ENCODE data around the gene THBS2. TPM values are rescaled to one million over a fixed set of nuclear protein-coding genes. Genes with fewer than 3 reads are reported as not detected.
"Not testable (repeated sequence)": the region's sequence is repeated elsewhere in the genome, so short reads cannot be mapped to it uniquely, and the experiment has no call there.

Gene THBS2
- total RNA-seq, 2 experiments from 2014 or later = not detected

GRCh38 chr6:169288591-169288990, 34.9 kb upstream of the THBS2 start:
- H3K27ac Mint-ChIP-seq = no peak overlapping the region
- no peak for DNase-seq
- H3K9me3 Mint-ChIP-seq = no peaks in the 10 kb centered on the region

GRCh38 chr6:169287675-169288074, 34.0 kb upstream of the THBS2 start:
- Mint-ChIP-seq H3K27me3 (no peaks in the 10 kb centered on the region), H3K27ac (no peak overlapping the region), H3K4me1 (no peaks in the 10 kb centered on the region), H3K9me3 (no peaks in the 10 kb centered on the region), H3K36me3 (ENCODE audit: low read depth) (no peaks in the 10 kb centered on the region), H3K4me3 (no peak overlapping the region)
- CTCF ChIA-PET = no interaction called here
- DNase-seq = no peak
- POLR2A ChIA-PET = no interaction called here

More at GRCh38 chr6:169288591-169288990, 34.9 kb upstream of the THBS2 start:
- Mint-ChIP-seq H3K4me1 (no peaks in the 10 kb centered on the region), H3K4me3 (no peak overlapping the region), H3K27me3 (no peaks in the 10 kb centered on the region), H3K36me3 (ENCODE audit: low read depth) (no peaks in the 10 kb centered on the region)
- ChIA-PET CTCF (no interaction called here), POLR2A (no interaction called here)

DNA sequence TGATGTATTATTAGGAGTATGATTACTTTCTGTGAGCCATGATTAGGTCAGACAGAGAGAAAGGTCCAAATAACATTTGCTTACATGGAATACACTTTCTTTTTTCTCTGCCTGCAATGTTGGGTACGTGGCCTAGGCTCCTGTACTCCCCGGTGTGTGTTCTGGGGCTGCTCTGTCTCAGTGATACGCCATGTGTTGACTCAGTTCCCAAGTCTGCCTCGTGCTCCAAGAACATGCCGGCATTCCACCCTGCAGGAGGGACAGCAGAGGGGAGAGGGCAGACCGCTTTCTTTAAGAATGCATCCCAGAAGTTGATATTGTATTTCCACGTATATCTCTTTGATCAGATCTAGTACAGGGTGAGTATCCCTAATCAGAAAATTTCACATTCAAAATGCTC, 33.3 kb upstream of the THBS2 start:
- DNase-seq = no peak
- Mint-ChIP-seq H3K4me3 (no peak overlapping the region), H3K36me3 (ENCODE audit: low read depth) (no peaks in the 10 kb centered on the region), H3K27ac (no peak overlapping the region), H3K27me3 (no peaks in the 10 kb centered on the region), H3K4me1 (no peaks in the 10 kb centered on the region), H3K9me3 (no peaks in the 10 kb centered on the region)
- ChIA-PET CTCF (no interaction called here), POLR2A (no interaction called here)

- Mint-ChIP-seq H3K27me3 (no peaks in the 10 kb centered on the region), H3K4me1 (no peaks in the 10 kb centered on the region), H3K36me3 (ENCODE audit: low read depth) (no peaks in the 10 kb centered on the region), H3K9me3 (no peaks in the 10 kb centered on the region), H3K27ac (no peak overlapping the region), H3K4me3 (no peak overlapping the region)
- CTCF ChIA-PET = no interaction called here
- no peak for DNase-seq
- POLR2A ChIA-PET = no interaction called here
These were observed 31.5 kb upstream of the THBS2 start for GRCh38 chr6:169285165-169285564.

DNA sequence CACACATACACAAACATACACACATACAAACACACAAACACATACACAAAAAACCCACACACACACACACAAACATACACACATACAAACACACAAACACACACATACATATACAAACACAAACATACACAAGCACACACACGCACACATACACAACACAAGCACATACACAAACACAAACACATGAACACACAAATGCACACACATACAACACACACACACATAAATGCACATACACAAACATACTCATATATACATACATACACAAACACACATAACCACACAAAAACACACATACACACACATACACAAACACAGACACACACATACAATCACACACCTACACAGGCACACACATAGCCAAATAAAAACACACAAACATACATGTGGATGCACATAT, 30.3 kb upstream of the THBS2 start:
- H3K27ac Mint-ChIP-seq = no peak overlapping the region
- CTCF ChIA-PET = no interaction called here

DNA sequence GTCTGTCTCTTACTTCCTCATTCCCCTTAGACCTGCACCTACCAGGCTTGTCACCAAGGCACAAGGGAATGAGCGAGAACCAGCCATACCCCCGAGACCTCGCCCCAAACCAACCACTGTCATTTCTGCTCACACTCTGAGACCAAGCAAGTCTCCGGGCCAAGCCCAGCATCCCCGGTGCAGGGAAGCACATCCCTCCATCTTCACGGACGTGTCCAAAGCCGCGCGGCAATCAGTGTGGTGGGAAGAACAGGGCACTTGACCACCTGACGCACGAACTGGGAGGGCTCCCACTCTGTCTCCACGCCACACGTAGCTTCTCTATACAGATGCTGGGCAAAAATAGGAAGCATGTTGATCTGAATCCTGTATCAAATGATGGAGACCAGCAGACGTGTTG, 28.4 kb upstream of the THBS2 start:
- Mint-ChIP-seq H3K4me1 (no peaks in the 10 kb centered on the region), H3K27ac (no peak overlapping the region), H3K4me3 (no peak overlapping the region), H3K27me3 (no peaks in the 10 kb centered on the region), H3K36me3 (ENCODE audit: low read depth) (no peaks in the 10 kb centered on the region), H3K9me3 (no peaks in the 10 kb centered on the region)
- CTCF ChIA-PET = no interaction called here
- POLR2A ChIA-PET = no interaction called here
- no peak for DNase-seq

More for the DNA sequence above, 30.3 kb upstream of the THBS2 start:
- DNase-seq = no peak
- Mint-ChIP-seq H3K27me3 (no peaks in the 10 kb centered on the region), H3K4me3 (no peak overlapping the region), H3K36me3 (ENCODE audit: low read depth) (no peaks in the 10 kb centered on the region), H3K9me3 (no peaks in the 10 kb centered on the region), H3K4me1 (no peaks in the 10 kb centered on the region)
- POLR2A ChIA-PET = no interaction called here

DNA sequence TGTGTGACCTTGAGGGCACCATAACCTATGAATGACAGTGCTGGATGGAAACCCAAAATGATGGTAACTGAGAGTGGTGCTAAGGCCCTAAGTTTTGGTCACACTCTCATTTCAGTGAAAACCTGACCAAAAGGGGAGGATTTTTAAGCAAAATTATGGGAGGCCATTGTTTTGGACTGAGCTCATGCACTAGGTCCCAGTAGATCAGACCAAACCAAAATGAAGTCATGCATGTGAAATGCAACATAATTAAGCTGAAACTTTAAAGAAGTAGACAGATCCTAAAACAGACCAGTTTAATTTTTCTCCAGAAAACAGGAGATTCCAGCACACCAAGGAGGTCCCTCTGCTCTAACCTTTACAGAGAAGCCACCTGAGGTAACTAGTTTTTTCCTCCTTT, 24.0 kb upstream of the THBS2 start:
- ChIA-PET POLR2A (no interaction called here), CTCF (no interaction called here)
- Mint-ChIP-seq H3K36me3 (ENCODE audit: low read depth) (no peaks in the 10 kb centered on the region), H3K27ac (no peak overlapping the region), H3K4me3 (no peak overlapping the region), H3K9me3 (no peaks in the 10 kb centered on the region), H3K27me3 (no peaks in the 10 kb centered on the region), H3K4me1 (no peaks in the 10 kb centered on the region)
- no peak for DNase-seq

GRCh38 chr6:169274781-169275180, 21.1 kb upstream of the THBS2 start:
- H3K9me3 Mint-ChIP-seq = no peaks in the 10 kb centered on the region
- H3K4me1 Mint-ChIP-seq = no peaks in the 10 kb centered on the region
- CTCF ChIA-PET = no interaction called here
- no peak overlapping the region for H3K27ac Mint-ChIP-seq
- no peaks in the 10 kb centered on the region for H3K36me3 Mint-ChIP-seq (ENCODE audit: low read depth)
- no peak for DNase-seq
- POLR2A ChIA-PET = no interaction called here
- H3K4me3 Mint-ChIP-seq = no peak overlapping the region
- peaks cover 2% of the 10 kb centered on the region for H3K27me3 Mint-ChIP-seq

- no peak overlapping the region for H3K4me3 Mint-ChIP-seq
- POLR2A ChIA-PET = no interaction called here
- no peaks in the 10 kb centered on the region for H3K4me1 Mint-ChIP-seq
- no peaks in the 10 kb centered on the region for H3K36me3 Mint-ChIP-seq (ENCODE audit: low read depth)
- no peak overlapping the region for H3K27ac Mint-ChIP-seq
- H3K9me3 Mint-ChIP-seq = no peaks in the 10 kb centered on the region
- H3K27me3 Mint-ChIP-seq = peaks cover 2% of the 10 kb centered on the region
- CTCF ChIA-PET = no interaction called here
- no peak for DNase-seq
These were observed 19.9 kb upstream of the THBS2 start for GRCh38 chr6:169273511-169273910.

DNA sequence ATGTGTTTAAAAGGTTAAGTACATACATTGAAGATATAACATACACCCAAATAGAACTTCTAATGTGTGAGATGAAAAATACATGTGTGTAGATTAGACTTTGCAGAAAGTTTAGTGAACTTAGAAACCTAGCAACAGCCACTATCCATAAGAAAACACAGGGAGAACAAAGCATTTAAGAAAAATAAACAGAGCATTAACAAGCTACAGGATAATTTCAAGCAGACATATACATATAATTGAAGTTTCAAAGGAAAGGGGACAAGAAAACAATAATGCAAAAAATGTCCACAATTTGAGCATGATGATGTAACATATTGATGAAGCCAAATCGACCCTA, 18.2 kb upstream of the THBS2 start:
- CTCF ChIA-PET = no interaction called here
- POLR2A ChIA-PET = no interaction called here
- Mint-ChIP-seq H3K27ac (no peak overlapping the region), H3K27me3 (peaks cover 2% of the 10 kb centered on the region), H3K36me3 (ENCODE audit: low read depth) (no peaks in the 10 kb centered on the region), H3K9me3 (no peaks in the 10 kb centered on the region), H3K4me3 (no peak overlapping the region), H3K4me1 (no peaks in the 10 kb centered on the region)
- DNase-seq = no peak

DNA sequence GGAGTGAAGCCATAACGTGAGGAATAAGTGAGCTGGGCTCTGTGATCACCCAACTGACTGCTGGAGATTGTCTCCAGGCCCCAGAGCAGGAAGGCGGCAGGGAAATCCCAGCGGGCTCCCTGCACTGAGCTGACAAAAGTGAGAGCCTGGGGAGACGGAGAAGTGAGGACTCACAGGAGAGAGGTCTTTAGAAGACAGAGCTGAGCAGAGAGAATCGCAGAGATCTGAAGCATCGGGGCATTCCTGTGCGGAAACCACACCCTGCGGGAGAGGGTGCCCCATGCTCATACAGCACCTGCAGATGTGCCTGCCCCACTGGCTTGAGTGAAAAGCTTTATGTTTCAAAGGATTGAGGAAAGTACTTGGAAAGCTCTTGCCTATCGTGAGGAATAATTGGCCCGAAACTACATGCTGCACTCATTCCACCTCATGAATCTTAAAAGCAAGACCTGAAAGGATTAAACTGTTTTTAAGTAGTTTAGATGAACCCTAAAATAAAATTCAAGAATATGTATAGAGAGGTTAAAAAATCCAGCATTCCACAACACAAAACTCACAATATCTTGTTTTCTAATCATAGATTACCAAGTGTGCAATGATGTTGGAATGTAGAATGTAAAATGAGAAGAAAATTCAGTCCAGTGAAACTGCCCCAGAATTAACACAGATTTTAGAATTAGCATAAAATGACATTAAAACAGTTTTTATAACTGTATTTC, 17.7 kb upstream of the THBS2 start:
- peaks cover 2% of the 10 kb centered on the region for H3K27me3 Mint-ChIP-seq
- POLR2A ChIA-PET = no interaction called here
- no peak for DNase-seq
- CTCF ChIA-PET = no interaction called here
- no peak overlapping the region for H3K4me3 Mint-ChIP-seq
- H3K9me3 Mint-ChIP-seq = no peaks in the 10 kb centered on the region
- H3K36me3 Mint-ChIP-seq (ENCODE audit: low read depth) = no peaks in the 10 kb centered on the region
- no peaks in the 10 kb centered on the region for H3K4me1 Mint-ChIP-seq
- H3K27ac Mint-ChIP-seq = no peak overlapping the region

- H3K9me3 Mint-ChIP-seq; POLR2A ChIA-PET; H3K27me3 Mint-ChIP-seq; H3K4me1 Mint-ChIP-seq; H3K27ac Mint-ChIP-seq; CTCF ChIA-PET; DNase-seq; H3K36me3 Mint-ChIP-seq (ENCODE audit: low read depth); H3K4me3 Mint-ChIP-seq: not testable (repeated sequence)
These were observed 16.4 kb upstream of the THBS2 start for GRCh38 chr6:169270077-169270380.

DNA sequence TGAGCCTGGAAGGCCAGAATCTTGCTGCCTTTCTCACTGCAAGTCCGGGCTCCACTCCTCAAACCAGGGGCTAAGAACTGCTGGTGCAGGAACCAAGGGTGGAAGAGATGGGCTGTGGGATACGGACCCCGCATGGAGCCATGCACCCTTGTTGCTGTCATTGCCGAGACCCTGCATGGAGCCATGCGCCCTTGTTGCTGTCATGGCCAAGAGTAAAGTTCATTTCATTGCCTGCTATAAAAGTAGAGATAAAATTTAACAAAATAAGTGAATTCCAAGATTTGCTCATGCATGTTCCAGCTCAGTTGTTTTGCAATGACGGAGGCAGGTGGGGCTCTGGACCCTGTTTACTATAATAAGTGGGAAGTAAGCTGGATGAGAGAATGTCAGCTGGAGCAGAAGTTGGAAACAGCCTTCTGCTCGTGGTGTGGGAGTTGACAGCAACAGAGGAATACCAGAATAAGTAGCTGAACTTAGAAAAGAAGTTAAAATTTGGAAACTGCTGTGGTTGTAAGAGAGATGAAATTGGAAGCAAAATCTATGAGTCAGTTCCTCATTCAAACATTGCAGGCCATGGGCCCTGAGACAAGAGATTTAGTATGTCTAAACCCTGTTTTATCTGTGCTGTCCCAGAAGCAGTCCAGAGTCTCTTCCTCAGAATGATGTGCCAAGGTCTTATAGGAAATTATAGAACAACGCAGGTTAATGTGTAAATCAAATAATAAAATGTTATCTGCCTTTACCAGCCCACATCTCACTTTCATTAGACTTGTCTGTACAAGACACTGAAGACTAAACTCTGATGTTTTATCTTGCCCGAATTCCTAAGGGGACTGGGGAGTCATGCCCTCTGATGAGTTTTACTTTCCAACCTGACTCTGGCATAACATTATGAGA, 15.8 kb upstream of the THBS2 start:
- H3K27me3 Mint-ChIP-seq = peaks cover 2% of the 10 kb centered on the region
- ChIA-PET POLR2A (no interaction called here), CTCF (no interaction called here)
- H3K36me3 Mint-ChIP-seq (ENCODE audit: low read depth) = no peaks in the 10 kb centered on the region
- DNase-seq = no peak
- no peak overlapping the region for H3K4me3 Mint-ChIP-seq
- H3K27ac Mint-ChIP-seq = no peak overlapping the region
- no peaks in the 10 kb centered on the region for H3K9me3 Mint-ChIP-seq
- no peaks in the 10 kb centered on the region for H3K4me1 Mint-ChIP-seq

DNA sequence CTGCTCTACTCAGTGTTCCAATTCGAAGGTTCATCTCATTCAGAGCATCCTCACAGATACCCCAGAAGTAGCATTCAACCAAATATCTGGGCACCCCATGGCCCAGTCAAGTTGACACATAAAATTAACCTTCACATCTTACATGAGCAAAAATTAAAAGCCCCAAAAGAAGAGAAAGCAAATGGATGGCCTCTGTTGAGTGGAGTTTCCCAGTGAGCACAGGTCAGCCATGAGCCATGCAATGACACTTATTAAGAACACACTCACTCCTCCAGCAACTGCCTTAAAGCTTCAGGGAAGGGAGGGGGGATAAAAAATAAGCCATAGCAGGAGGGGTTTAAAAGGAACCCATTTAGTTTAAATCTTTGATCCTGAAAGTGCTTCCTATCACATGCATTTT, 14.6 kb upstream of the THBS2 start:
- no peaks in the 10 kb centered on the region for H3K4me1 Mint-ChIP-seq
- POLR2A ChIA-PET = no interaction called here
- no peak overlapping the region for H3K4me3 Mint-ChIP-seq
- H3K27me3 Mint-ChIP-seq = peaks cover 2% of the 10 kb centered on the region
- H3K27ac Mint-ChIP-seq = no peak overlapping the region
- CTCF ChIA-PET = no interaction called here
- no peak for DNase-seq
- no peaks in the 10 kb centered on the region for H3K9me3 Mint-ChIP-seq
- H3K36me3 Mint-ChIP-seq (ENCODE audit: low read depth) = no peaks in the 10 kb centered on the region
